Adrenal gland (tissue), 19 donors: ENCODE results near the gene LATS2. TPM values are rescaled to one million over a fixed set of nuclear protein-coding genes. Genes with fewer than 3 reads are reported as not detected.
A peak's percentile ranks its signal among the peaks of the same experiment; 100 is the strongest.

Source experiments
- DNase-seq, 7 donors: peaks; one replicate each; pipeline ENCODE4 v3.0.0-alpha.2; 2019 to 2020
- H3K27ac ChIP-seq, 5 donors: fragments of 200-600 bp; sonication (generic) in 4 of 5; 1 replicate in 3 of 5; 2 replicates in 2 of 5; pipeline versions ENCODE4 v1.5.1 to v1.8.0; 2016 to 2020; ENCODE audit warnings: mild to moderate bottlenecking in 1 of 5
- H3K27me3 ChIP-seq: fragments of 200-600 bp; 2 replicates; pipeline ENCODE4 v1.8.0; 2021
- H3K36me3 ChIP-seq, 2 donors: fragments of 200-600 bp; replicated peaks in 1 of 2; 1 replicate in 1 of 2; 2 replicates in 1 of 2; pipeline versions ENCODE4 v1.5.1 to v1.8.0; 2018 to 2022
- H3K4me1 ChIP-seq, 2 donors: fragments of 200-600 bp; replicated peaks in 1 of 2; 1 replicate in 1 of 2; 2 replicates in 1 of 2; pipeline versions ENCODE4 v1.5.1 to v1.8.0; 2018 to 2021
- H3K4me3 ChIP-seq, 4 donors: fragments of 200-600 bp; sonication (generic) in 3 of 4; one replicate each; pipeline ENCODE4 v1.5.1; 2016 to 2018
- H3K9me3 ChIP-seq, 3 donors: fragments of 200-600 bp; sonication (generic) in 1 of 3; replicated peaks in 1 of 3; 1 replicate in 2 of 3; 2 replicates in 1 of 3; pipeline versions ENCODE4 v1.5.1 to v1.8.0; 2016 to 2021
- POLR2A ChIP-seq, 2 donors: fragments of 450-650 bp; IDR thresholded peaks; one replicate each; pipeline ENCODE4 v1.6.1; 2017; ENCODE audit warnings: antibody characterized with exemption in 2 of 2, mild to moderate bottlenecking in 2 of 2, moderate library complexity in 1 of 2
- WGBS, 4 donors: extraction: QIAGEN DNeasy Blood & Tissue Kit in 2 of 4; methylation state at CpG; one replicate each; pipeline versions ENCODE4 v1.1.5 to v1.1.7; 2013 to 2017; 5-methylcytosine and 5-hydroxymethylcytosine counted together
- intact Hi-C, 2 donors: fragments of 100-400 bp; cut with DNase I; formaldehyde crosslinking; loops; one replicate each; pipeline versions ENCODE4 v1.14.1 to v1.15.0; 2022 to 2023
- long read RNA-seq, 10 donors: library from polyadenylated mRNA in 3 of 10; unstranded in 2 of 10; stranded (forward) in 1 of 10; transcript quantifications; one replicate each; pipeline ENCODE4 v2.0.0 and lab custom pipeline, GENCODE V29; 2021 to 2026
- polyA plus RNA-seq, 3 donors: library from polyadenylated mRNA; stranded (reverse); fragments of 200-250 nt in 2 of 3; fragments of 350-450 nt in 1 of 3; fragmentation: Illumina TruSeq in 1 of 3; extraction: RNeasy Lipid Tissue Mini Kit (QIAGEN cat#74804) in 1 of 3; gene quantifications; one replicate each; pipeline ENCODE4 v1.2.3, GENCODE V29; 2013 to 2014
- total RNA-seq, 9 donors: library from RNA; depleted of rRNA in 4 of 9; stranded (reverse); fragments of >200 nt in 4 of 9; fragments of 120-200 nt in 1 of 9; fragmentation: NEBNext Ultra II Directional in 1 of 9; extraction: Animal tissue kit (Norgen Biotek cat#: 25700) in 1 of 9; gene quantifications; one replicate each; pipeline versions ENCODE4 v1.1.0 to v1.2.4, GENCODE V29; 2013 to 2023
- TF ChIP-seq, protein P1 (sequence below), 6 experiments: fragments of 450-650 bp in 4 of 6; fragments of 200-600 bp in 2 of 6; sonication (generic) in 1 of 6; IDR thresholded peaks; 1 replicate in 5 of 6; 2 replicates in 1 of 6; pipeline versions ENCODE4 v1.5.1 to v1.8.0; 2016 to 2021; ENCODE audit warnings: antibody characterized with exemption in 6 of 6, mild to moderate bottlenecking in 2 of 6, moderate library complexity in 1 of 6
- donor health status: healthy with polysubstance abuse.
- donor health status: Bipolar disorder and iron deficiency.
- donor health status: DM: yes; HTN: yes; CAD: no.
- donor health status: DM: no; HTN: no; CAD: no.
- donor health status: DM: no; HTN: no; CAD: no.
- donor health status: DM: yes; HTN: yes; CAD: no.

LATS2 gene
- total RNA-seq (10 to 100 TPM in 8 of 9 donors, 1 to 10 TPM in 1; 7.4 to 35.6 (median 25.2) TPM), polyA plus RNA-seq (10 to 100 TPM in 2 of 3 donors, 1 to 10 TPM in 1; 9.8 to 10.5 (median 10.2) TPM)
- long read RNA-seq, donor 1, full-length matches to known transcripts, result 1 of 1 reads
- long read RNA-seq, donor 1, partial matches to known transcripts, result 0 of 1 reads
- long read RNA-seq, donor 1, other reads (novel, unspliced or antisense), result 0 of 1 reads
- long read RNA-seq, donor 2, full-length matches to known transcripts, result 4 of 4 reads
- long read RNA-seq, donor 2, partial matches to known transcripts, result 0 of 4 reads
- long read RNA-seq, donor 2, other reads (novel, unspliced or antisense), result 0 of 4 reads
- long read RNA-seq, donor 3, full-length matches to known transcripts, result 1 of 1 reads
- long read RNA-seq, donor 3, partial matches to known transcripts, result 0 of 1 reads
- long read RNA-seq, donor 3, other reads (novel, unspliced or antisense), result 0 of 1 reads
- long read RNA-seq, donor 4, partial matches to known transcripts, result 3 of 4 reads
- long read RNA-seq, donor 4, other reads (novel, unspliced or antisense), result 1 of 4 reads
- long read RNA-seq, donor 5, full-length matches to known transcripts, result 2 of 3 reads
- long read RNA-seq, donor 5, partial matches to known transcripts, result 0 of 3 reads
- long read RNA-seq, donor 5, other reads (novel, unspliced or antisense), result 1 of 3 reads
- long read RNA-seq, donor 6, partial matches to known transcripts, result 3 of 3 reads
- long read RNA-seq, donor 6, other reads (novel, unspliced or antisense), result 0 of 3 reads
- long read RNA-seq, donor 7, result 0 reads
- long read RNA-seq, donor 8, full-length matches to known transcripts, result 4 of 9 reads
- long read RNA-seq, donor 8, partial matches to known transcripts, result 5 of 9 reads
- long read RNA-seq, donor 8, other reads (novel, unspliced or antisense), result 0 of 9 reads
- long read RNA-seq, donor 9, result 0 reads
- long read RNA-seq, donor 10, full-length matches to known transcripts, result 1 of 1 reads
- long read RNA-seq, donor 10, partial matches to known transcripts, result 0 of 1 reads
- long read RNA-seq, donor 10, other reads (novel, unspliced or antisense), result 0 of 1 reads

DNA sequence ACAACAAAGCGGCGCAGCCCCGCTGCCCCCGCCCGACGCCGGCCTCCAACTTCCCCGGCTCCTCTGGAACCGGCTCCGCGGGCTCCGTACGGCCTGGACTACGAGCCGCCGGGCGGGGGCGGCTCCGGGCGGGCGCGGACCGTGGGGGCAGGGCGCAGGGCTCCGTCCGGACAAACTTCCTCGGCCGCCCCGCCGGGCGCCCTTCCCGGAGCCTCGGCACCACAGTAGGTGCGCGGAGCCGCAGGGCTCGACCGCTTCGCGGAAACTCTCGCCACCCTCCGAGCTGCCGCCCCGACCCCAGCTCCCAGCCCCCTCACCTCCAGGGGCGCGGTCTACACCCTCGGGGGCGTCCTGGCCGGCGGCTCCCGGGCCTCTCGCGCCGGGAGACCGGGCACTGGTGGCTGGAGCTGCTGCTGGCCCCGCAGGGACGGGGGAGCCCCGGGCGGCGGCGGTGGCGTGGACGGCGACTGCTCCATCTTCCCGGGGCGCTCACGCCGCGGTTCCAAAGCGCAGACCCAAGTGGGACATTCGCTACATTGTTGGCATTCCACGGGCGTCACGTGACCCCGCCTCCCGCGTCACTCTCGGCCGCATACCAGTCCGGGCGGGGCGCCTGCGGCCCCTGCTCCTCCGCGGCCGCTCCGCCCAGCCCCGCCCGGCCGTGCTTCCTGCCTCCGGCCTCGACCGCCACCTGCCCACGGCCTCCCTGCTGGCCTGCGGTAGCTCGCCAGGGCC lies at the start of gene LATS2:
Gene LATS2, minus strand, starts transcription at position 558 of the 735 bp plus-strand sequence. CDS start 15,560 bp downstream, outside the sequence.
- H3K36me3 ChIP-seq, result no peaks in the 10 kb centered on the region
- no peaks in the 10 kb centered on the region for H3K27me3 ChIP-seq
- peak; percentile 94 to 98 (median 98) for DNase-seq
- no peaks in the 10 kb centered on the region for H3K9me3 ChIP-seq
- TF ChIP-seq POLR2A (IDR thresholded peaks at IDR 0.05), result peak; percentile 96 to 98
- TF ChIP-seq, protein P1, sequence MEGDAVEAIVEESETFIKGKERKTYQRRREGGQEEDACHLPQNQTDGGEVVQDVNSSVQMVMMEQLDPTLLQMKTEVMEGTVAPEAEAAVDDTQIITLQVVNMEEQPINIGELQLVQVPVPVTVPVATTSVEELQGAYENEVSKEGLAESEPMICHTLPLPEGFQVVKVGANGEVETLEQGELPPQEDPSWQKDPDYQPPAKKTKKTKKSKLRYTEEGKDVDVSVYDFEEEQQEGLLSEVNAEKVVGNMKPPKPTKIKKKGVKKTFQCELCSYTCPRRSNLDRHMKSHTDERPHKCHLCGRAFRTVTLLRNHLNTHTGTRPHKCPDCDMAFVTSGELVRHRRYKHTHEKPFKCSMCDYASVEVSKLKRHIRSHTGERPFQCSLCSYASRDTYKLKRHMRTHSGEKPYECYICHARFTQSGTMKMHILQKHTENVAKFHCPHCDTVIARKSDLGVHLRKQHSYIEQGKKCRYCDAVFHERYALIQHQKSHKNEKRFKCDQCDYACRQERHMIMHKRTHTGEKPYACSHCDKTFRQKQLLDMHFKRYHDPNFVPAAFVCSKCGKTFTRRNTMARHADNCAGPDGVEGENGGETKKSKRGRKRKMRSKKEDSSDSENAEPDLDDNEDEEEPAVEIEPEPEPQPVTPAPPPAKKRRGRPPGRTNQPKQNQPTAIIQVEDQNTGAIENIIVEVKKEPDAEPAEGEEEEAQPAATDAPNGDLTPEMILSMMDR (IDR thresholded peaks at IDR 0.05), result peak in 2 of 6 experiments; percentile 15 to 18
- H3K4me3 ChIP-seq, result peak within 1 kb of the TSS; percentile 60 to 99 (median 90)
- H3K27ac ChIP-seq, result peak within 1 kb of the TSS; percentile 85 to 100 (median 100)
- H3K4me1 ChIP-seq, result peaks cover 16 to 28% of the 10 kb centered on the region in 2 donors
- intact Hi-C loops, result no loop called here
- WGBS, 4 donors, result 0 to 1% (median 1%) methylated on average over 26 to 95 of the region's 96 CpGs

DNA sequence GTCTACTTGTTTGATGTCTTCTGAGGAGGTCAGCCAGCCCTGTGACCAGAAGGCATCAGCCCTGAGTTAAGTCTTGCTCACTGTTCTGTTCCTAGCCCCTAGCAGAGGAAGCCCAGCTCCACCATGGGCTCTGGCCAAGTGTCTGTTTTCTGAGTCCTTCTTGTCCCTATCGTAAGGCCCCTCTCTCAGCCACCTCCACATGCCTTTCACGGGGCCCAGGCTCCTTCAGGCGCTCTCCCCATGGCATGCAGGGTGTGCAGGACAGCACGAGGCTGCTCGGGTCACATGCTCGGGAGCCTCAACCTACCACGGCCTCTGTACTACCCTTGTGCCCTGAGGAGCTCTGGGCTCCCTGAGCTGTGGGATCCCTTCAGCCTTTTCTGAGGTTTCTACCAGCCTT lies 47.8 kb upstream of the LATS2 start:
- TF ChIP-seq, protein P1 (IDR thresholded peaks at IDR 0.05), result no peak
- no peak for TF ChIP-seq POLR2A (IDR thresholded peaks at IDR 0.05)
- H3K27me3 ChIP-seq, result no peaks in the 10 kb centered on the region
- H3K36me3 ChIP-seq, result no peaks in the 10 kb centered on the region
- no peak overlapping the region for H3K27ac ChIP-seq
- intact Hi-C loops, result no loop called here
- no peaks in the 10 kb centered on the region for H3K4me1 ChIP-seq
- no peak overlapping the region for H3K4me3 ChIP-seq
- no peaks in the 10 kb centered on the region for H3K9me3 ChIP-seq
- no peak for DNase-seq
- WGBS, 4 donors, result 81 to 89% (median 83%) methylated on average over 7 of the region's 7 CpGs; no CpG with 5 or more reads in 1 of the 4 donors

DNA sequence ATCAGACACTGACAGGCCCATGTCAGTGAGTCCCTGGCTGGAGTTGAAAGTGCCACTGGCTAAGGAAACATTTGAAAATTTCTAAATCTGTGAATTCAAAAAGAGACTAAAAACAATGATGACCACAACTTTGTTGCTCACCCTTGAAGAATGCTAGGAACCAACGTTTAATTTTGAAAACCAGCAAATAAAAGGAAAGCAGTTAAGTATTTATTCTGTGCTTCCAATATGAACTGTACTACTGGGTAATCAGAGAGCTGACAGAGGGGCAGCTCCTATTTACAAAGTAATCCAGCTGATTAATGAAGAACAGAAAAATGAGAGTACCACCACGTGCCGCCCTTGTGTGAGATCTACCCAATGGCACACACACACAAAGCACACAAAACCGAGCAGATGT lies 44.7 kb upstream of the LATS2 start:
- intact Hi-C loops, result no loop called here
- Histone ChIP-seq H3K4me3 (no peak overlapping the region), H3K9me3 (no peaks in the 10 kb centered on the region), H3K36me3 (no peaks in the 10 kb centered on the region), H3K27me3 (no peaks in the 10 kb centered on the region), H3K4me1 (no peaks in the 10 kb centered on the region), H3K27ac (no peak overlapping the region)
- TF ChIP-seq, protein P1 (IDR thresholded peaks at IDR 0.05), result no peak
- TF ChIP-seq POLR2A (IDR thresholded peaks at IDR 0.05), result no peak
- WGBS, 4 donors, result 62 to 67% (median 64%) methylated on average over 4 of the region's 4 CpGs
- DNase-seq, result no peak
